ENCODE results near the gene CUEDC1.

Gene CUEDC1

DNA sequence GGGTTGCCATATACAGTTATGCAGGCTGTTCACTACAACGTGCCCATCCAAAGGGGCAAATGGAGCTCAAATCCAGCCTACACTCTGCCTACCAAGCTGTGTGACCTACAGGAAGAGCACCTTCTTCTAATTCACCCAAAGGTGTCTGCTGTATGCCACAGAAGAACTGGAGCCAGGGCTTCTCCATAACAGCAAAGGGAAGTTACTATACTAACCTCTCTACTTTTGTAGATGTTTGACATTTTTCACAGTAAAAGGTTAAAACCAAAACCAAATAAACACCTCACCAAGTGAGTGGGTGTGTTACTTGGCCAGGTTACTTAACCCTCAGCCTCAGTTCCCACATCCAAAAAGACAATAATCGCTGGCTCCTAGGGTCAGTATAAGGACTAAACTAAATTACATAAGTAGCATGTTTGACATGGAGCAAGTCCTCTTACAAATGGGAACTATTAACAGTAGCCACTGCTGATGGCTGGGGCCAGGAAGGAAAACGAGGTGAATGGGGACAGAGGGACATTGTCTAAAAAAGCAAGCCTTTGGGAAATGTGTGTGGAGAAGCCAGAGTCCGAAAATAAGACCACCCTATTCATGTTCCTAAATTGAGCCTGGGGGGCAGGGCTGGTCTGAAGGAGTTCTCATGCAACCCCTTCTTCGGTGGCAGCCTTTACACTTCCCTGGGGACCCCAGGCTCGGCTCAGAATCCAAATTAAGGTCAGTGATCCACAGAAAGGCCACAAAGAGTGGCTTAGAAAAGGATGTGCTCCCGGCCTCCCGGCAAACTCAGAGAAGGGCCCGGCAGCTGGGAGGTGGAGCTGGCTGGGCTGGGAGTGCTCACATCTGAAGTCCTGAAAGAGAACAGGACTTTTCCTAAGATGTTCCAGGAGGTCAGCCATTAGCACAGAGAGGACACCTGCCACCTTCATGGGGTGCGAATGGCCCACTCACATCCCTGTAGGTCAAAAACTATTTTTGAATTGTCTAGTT, 13.5 kb downstream of the CUEDC1 start:
- DNase-seq (ENCODE audit: low spot score in 2 of 2) (no peak), ATAC-seq (no peak)
- H3K4me3 Mint-ChIP-seq: no peak overlapping the region
- H3K4me1 Mint-ChIP-seq: peaks cover 16% of the 10 kb centered on the region
- H3K27ac Mint-ChIP-seq: no peak overlapping the region
- no peaks in the 10 kb centered on the region for H3K9me3 Mint-ChIP-seq
- H3K36me3 Mint-ChIP-seq: no peaks in the 10 kb centered on the region

DNA sequence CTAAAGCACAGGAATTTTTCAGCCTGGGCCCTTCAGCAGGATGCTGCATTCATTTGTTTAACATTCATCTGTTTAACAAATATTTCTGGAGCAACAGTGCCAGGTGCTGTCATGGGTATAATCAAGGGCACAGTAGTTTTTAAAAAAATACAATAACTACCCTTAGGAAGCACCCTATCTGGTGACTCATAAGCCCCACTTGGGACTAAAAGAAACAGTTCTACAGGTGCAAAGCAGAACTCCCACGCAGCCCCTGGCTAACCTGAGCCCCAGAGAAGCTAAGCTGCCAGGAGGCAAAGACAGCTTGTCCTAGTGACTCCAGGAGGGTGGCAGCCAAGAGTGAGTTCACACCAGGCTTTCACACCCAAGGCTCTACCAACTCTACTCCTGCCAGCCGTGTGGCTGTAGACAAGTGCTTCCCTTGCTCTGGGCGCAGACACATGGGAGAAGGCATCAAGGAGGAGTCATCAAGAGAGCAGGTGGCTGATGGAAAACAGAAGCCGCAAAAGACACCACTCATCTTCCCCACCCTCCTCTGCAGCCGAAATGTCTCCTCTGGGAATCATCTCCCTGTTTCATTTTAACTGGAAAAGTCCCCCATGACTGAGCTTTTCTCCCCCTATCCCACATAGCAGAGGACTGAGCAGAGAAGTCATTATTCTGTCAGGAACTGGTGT, 14.4 kb downstream of the CUEDC1 start:
- Mint-ChIP-seq H3K9me3 (no peaks in the 10 kb centered on the region), H3K36me3 (no peaks in the 10 kb centered on the region), H3K4me3 (no peak overlapping the region), H3K4me1 (peaks cover 13% of the 10 kb centered on the region), H3K27ac (no peak overlapping the region)
- ATAC-seq (no peak), DNase-seq (ENCODE audit: low spot score in 2 of 2) (no peak)

DNA sequence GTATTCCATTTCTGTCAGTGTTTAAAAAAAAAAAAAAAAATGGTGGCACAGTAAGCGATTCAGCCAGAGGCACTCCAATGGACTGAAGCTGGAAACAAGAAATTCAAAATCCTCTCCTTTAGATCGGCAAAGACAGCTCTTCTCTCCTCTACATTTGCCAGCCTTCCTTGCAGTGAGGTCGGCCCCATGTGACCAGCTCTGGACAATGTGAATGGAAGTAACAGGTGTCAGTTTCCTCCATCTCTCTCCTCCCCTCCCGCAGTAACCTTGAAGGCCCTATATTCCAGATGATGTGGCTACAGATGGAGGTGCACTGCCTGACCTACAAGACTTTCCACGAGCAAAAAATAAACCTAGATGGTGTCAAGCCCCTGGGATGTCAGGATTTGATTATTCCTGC, 15.0 kb downstream of the CUEDC1 start:
- Mint-ChIP-seq H3K4me1 (peaks cover 13% of the 10 kb centered on the region), H3K27ac (no peak overlapping the region), H3K4me3 (no peak overlapping the region), H3K9me3 (no peaks in the 10 kb centered on the region), H3K36me3 (no peaks in the 10 kb centered on the region)
- DNase-seq (ENCODE audit: low spot score in 2 of 2): no peak
- no peak for ATAC-seq

DNA sequence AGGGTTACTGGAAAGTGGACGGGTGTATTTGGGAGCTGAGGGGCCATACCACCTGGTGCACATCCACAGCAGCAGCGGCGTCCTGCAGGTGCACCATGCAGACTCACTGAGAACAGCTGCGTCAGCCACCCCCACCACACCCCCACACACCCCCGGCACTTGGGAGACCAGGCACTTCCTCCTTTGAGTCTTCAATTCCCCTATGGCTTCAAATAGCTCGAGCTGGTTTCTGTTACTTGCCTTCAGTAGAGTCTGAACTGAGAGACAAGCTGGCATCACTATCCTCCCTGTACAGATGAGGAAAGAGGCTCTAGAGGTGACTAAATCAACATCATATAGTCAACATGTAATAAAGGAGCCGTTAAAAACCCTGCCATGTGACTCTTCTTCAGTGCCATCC, 15.4 kb downstream of the CUEDC1 start:
- Mint-ChIP-seq H3K4me1 (peaks cover 13% of the 10 kb centered on the region), H3K9me3 (no peaks in the 10 kb centered on the region), H3K36me3 (no peaks in the 10 kb centered on the region), H3K4me3 (no peak overlapping the region), H3K27ac (no peak overlapping the region)
- no peak for DNase-seq (ENCODE audit: low spot score in 2 of 2)
- ATAC-seq: no peak

DNA sequence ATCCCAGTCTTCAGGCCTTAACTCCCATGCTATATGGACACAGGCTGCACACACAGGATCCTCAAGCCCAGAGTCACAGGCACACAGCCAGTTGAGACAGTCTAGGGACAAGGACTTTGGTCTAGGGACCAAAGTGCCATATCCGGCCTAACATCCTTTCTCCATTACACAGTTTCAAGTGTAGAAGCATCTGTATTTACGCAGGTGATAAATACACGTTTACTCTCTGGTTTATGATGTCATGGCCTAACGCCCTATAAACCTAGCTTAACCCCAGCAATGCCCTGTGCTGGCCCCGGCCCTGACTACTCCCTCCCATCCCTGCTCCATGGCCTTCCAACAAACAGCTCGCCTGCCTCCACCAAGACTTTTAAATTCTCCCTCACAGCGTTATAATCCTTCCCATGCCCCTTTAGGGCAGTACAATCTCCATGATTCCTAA, 17.1 kb downstream of the CUEDC1 start:
- ATAC-seq (no peak), DNase-seq (ENCODE audit: low spot score in 2 of 2) (no peak)
- Mint-ChIP-seq H3K27ac (no peak overlapping the region), H3K36me3 (no peaks in the 10 kb centered on the region), H3K4me1 (peaks cover 13% of the 10 kb centered on the region), H3K9me3 (no peaks in the 10 kb centered on the region), H3K4me3 (no peak overlapping the region)

DNA sequence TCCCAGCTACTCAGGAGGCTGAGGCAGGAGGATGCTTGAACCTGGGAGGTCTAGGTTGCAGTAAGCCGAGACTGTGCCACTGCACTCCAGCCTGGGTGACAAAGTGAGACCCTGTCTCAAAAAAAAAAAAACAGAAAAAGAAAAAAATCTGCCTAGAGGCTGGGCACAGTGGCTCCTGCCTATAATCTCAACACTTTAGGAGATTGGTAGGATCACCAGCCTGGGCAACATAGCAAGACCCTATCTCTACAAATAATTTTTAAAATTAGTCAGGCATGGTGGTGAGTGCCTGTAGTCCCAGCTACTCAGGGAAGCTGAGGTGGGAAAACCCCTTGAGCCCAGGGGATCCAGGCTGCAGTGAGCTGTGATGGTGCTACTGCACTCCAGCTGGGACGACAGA, 17.7 kb downstream of the CUEDC1 start:
- no peaks in the 10 kb centered on the region for H3K36me3 Mint-ChIP-seq

DNA sequence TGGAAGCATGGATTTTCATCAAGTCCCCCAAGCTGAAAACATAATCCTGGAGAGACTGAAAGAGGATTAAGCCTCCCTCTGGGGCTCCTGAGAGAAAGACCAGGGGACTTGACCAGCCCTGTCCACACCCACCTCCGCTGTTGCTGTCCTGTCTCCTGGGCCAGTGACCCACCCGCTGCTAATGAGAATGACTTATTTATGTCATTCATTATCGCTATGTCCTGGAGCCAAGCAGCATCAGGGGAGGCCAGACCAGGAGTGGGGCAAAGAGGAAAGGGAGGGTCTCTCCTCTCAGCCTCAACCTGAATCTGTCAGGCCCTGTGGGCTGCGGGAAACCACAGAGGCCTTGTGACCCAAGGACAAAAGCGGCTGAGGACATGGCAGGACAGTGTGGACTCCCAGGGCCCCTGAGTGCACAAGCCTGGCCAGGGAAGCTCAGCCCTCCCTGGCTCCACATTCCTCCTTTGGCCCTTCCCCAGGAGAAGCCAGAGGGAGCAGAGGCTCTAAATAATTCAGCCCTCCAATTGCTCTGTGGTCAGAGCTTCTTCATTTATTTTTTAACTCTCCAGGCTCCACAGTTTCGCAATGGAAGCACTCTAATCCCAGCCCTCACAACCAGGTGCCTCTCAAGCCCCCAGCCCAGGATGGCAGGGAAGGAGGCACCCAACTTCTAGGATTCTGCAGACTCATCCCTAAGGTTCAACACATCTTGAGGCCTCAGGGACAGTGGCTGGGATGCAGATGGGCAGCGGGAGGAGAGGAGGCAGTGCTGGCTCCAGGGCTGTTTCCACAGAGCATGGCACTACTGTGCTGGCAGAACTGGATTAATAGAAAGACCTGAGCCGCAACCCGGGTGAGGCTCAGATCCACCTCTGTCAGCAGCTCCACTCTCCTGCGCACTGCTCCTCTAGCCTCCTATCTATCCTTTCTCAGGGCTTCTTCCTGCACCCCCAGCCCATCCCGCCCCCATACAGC, 19.1 kb downstream of the CUEDC1 start:
- H3K4me3 Mint-ChIP-seq: no peak overlapping the region
- H3K36me3 Mint-ChIP-seq: no peaks in the 10 kb centered on the region
- H3K27ac Mint-ChIP-seq: no peak overlapping the region
- no peak for ATAC-seq
- no peaks in the 10 kb centered on the region for H3K9me3 Mint-ChIP-seq
- no peak for DNase-seq (ENCODE audit: low spot score in 2 of 2)
- H3K4me1 Mint-ChIP-seq: peaks cover 13% of the 10 kb centered on the region

More for the DNA sequence above, 17.7 kb downstream of the CUEDC1 start:
- H3K4me3 Mint-ChIP-seq: no peak overlapping the region
- no peaks in the 10 kb centered on the region for H3K9me3 Mint-ChIP-seq
- no peak for DNase-seq (ENCODE audit: low spot score in 2 of 2)
- H3K27ac Mint-ChIP-seq: no peak overlapping the region
- no peak for ATAC-seq
- H3K4me1 Mint-ChIP-seq: peaks cover 13% of the 10 kb centered on the region

DNA sequence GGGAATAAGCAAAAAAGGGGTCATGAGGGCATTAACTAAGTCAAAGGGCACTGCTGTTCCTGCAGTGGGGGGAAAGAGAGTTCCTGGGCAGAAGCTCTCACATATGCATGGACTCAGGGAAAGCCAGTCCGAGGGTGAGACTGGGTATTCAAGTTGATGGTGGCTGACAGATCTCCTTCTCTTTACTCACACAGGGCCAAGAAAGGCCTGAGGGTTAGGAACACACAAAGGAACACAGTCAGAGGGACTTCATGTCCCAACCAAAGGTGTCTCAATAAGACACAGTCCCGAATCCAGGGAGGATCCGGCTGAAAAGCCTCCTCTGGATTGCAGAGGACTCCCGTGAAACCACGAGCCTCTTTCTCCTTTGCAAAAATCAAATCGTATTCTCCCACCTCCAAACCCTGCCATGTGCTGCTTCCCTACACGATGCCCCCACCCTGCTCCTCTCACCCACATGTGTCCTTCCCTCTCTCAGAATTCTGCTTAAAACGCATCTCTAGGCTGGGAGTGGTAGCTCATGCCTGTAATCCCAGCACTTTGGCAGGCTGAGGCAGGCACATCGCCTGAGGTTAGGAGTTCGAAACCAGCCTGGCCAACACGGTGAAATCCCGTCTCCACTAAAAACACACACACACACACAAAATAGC, 23.6 kb downstream of the CUEDC1 start:
- DNase-seq (ENCODE audit: low spot score in 2 of 2): no peak
- no peak for ATAC-seq
- H3K36me3 Mint-ChIP-seq: no peaks in the 10 kb centered on the region
- H3K9me3 Mint-ChIP-seq: no peaks in the 10 kb centered on the region
- H3K27ac Mint-ChIP-seq: no peak overlapping the region
- no peaks in the 10 kb centered on the region for H3K4me1 Mint-ChIP-seq
- no peak overlapping the region for H3K4me3 Mint-ChIP-seq

DNA sequence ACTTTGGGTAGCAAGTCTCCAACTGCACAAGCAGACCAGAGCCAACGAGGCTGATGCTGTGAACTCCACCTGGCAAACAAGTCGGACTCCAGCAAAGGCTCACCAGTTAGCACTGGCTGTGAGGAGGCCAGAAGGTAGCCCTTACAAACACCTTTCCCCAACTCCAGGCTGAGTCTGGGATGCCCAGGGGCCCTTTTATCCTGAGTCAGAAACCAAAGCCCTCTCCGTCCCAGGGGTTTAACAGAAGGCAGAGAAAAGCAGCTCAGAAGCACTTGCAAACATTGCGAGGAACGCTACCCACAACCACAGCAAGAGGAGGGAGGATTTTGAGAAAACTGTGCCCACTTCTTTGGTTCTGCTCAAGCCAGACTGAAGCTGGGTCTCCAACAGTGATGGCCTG, 25.0 kb downstream of the CUEDC1 start:
- H3K36me3 Mint-ChIP-seq: no peaks in the 10 kb centered on the region
- no peak for ATAC-seq
- H3K27ac Mint-ChIP-seq: no peak overlapping the region
- no peaks in the 10 kb centered on the region for H3K4me1 Mint-ChIP-seq
- no peak overlapping the region for H3K4me3 Mint-ChIP-seq
- DNase-seq (ENCODE audit: low spot score in 2 of 2): no peak
- H3K9me3 Mint-ChIP-seq: no peaks in the 10 kb centered on the region

DNA sequence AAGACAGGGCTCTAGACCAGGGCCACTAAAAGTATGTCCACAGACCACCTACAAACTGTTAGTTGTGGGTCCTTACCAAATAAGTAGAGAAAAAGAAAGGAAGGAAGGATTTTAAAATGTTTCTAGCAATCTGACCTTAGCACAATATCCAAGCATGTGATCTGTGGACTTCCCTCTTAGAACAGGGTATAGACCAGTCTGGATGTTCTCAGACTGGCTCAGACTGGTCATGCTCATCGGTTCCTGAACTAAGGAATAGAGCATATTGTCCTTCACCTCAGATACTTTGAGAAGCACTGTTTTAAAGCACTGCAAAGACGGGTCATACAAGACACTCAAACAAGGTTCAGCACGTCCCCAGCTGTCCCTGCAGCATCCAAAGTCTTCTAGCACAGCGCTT, 25.8 kb downstream of the CUEDC1 start:
- ATAC-seq (no peak), DNase-seq (ENCODE audit: low spot score in 2 of 2) (no peak)
- no peaks in the 10 kb centered on the region for H3K36me3 Mint-ChIP-seq
- H3K9me3 Mint-ChIP-seq: no peaks in the 10 kb centered on the region
- H3K4me3 Mint-ChIP-seq: no peak overlapping the region
- H3K27ac Mint-ChIP-seq: no peak overlapping the region
- no peaks in the 10 kb centered on the region for H3K4me1 Mint-ChIP-seq

DNA sequence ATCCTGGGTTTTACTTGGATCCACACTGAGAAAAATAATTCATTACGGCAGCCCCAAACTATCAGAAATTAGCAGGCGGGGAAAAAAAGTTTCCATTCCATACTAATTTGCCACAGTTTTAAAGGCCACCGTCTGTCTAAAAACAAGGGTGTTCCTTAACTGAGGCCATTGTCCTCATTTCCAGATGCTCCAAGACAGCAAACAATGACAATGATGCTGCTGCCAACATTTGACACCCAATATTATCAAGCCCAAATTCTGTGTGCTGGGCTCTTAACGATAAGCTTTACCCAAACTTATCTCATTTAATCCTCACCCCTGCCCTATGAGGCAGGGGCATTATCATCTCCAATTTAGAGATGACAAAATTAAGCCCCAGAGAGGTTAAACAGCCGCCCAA, 26.3 kb downstream of the CUEDC1 start:
- Mint-ChIP-seq H3K9me3 (no peaks in the 10 kb centered on the region), H3K4me3 (no peak overlapping the region), H3K36me3 (no peaks in the 10 kb centered on the region), H3K27ac (no peak overlapping the region), H3K4me1 (no peaks in the 10 kb centered on the region)
- no peak for DNase-seq (ENCODE audit: low spot score in 2 of 2)
- ATAC-seq: no peak

DNA sequence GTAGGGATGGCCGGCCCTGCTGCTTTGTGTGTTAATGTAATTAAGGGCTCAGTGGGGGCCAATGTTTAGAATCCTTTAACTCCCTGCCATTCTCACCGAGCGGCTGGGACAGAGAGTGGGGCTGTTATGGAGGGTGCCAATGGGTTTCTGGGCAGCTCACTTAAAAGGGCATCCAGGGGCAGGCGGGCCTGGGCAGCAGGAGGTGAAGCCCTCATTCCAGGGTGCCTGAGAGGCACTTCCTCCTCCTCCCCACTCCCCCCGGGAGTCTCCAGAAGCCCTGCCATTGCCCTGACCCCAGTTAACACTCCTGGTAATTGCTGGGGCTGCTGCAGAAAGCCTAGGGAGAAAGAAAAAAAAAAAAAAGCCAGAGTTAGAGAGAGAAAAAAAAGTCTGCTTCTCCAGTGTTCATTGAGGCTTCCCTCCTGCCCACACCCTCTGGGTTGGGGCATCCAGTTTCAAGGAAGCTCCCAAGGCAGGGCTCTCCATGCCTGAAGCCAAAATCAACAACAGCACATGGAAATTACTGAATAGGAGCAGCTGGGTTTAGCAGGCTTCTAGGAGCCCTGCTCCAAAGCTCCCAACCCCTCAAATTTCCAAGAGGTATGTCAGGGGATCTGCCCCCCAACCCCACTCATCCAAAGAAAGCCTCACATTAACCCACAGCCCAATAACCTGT, 28.0 kb downstream of the CUEDC1 start:
- Mint-ChIP-seq H3K4me3 (no peak overlapping the region), H3K9me3 (no peaks in the 10 kb centered on the region), H3K4me1 (no peaks in the 10 kb centered on the region), H3K36me3 (no peaks in the 10 kb centered on the region), H3K27ac (peak overlapping the region; percentile 12)
- DNase-seq (ENCODE audit: low spot score in 2 of 2) (no peak), ATAC-seq (no peak)

DNA sequence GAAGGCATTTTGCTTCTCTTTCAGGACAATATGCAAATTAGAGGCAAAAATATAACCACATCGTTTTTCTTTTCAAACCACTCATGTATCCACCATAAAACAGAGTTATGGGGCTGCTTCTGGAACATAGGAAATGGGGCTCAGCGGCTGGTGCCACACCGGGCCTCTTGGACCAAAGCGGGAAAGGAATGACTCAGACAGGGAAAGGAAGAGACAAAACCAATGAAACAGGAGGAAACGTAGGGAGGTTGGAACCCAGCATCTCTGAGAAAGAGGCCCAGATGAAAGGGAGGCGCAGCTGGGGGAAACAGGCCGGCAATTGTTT, 28.5 kb downstream of the CUEDC1 start:
- ATAC-seq (no peak), DNase-seq (ENCODE audit: low spot score in 2 of 2) (no peak)
- no peak overlapping the region for H3K27ac Mint-ChIP-seq
- H3K4me1 Mint-ChIP-seq: no peaks in the 10 kb centered on the region
- no peaks in the 10 kb centered on the region for H3K9me3 Mint-ChIP-seq
- no peak overlapping the region for H3K4me3 Mint-ChIP-seq
- H3K36me3 Mint-ChIP-seq: no peaks in the 10 kb centered on the region

DNA sequence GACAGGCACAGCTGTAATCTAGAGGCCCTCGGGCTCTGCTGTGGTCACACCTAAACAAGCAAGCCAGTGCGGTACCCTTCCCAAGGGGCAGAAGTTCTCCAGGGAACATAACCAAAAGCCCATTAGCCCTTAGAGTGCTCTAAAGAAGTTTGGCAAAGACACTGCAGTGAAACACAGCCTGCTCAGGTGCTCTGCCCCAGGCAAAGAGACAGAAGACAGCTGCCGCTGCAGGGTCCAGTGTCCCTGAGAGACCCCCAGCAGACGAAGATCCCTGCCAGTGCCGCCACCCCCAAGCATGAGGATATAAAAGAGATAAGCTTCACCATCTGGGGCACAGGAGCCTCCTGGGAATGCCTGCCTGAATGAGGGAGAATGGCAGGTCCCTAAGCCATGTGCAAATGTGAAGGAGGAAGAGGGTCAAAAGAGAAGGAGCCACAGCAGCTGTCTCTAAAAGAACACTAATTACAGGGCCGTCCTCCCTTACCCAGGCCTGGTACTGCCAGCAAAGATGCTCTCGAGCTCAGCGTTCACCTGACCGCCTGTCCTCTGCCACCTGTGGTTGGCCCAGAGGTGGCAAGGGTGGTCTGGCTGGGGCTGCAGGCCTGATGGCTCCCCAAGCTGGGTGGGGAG, 29.7 kb downstream of the CUEDC1 start:
- no peak for DNase-seq (ENCODE audit: low spot score in 2 of 2)
- no peaks in the 10 kb centered on the region for H3K4me1 Mint-ChIP-seq
- no peak overlapping the region for H3K27ac Mint-ChIP-seq
- no peaks in the 10 kb centered on the region for H3K9me3 Mint-ChIP-seq
- ATAC-seq: no peak
- H3K36me3 Mint-ChIP-seq: no peaks in the 10 kb centered on the region
- no peak overlapping the region for H3K4me3 Mint-ChIP-seq
